Stimulated activated CD8-positive, alpha-beta memory T cell treated with anti-CD3 and anti-CD28 coated beads, Interleukin-15, amount 100 ng/mL, for 48 hours (primary cell): ENCODE results near the gene MYL5.
"Not testable (repeated sequence)": the region's sequence is repeated elsewhere in the genome, so short reads cannot be mapped to it uniquely, and the experiment has no call there.

ENCODE experiments used
- DNase-seq, 2 donors: peaks; one replicate each; pipeline ENCODE4 v3.0.0-alpha.2; 2020; ENCODE audit warnings: low read depth in 2 of 2

MYL5 gene

GRCh38 chr4:656436-657337 lies 17.7 kb upstream of the MYL5 start:
- DNase-seq, result no peak

DNA sequence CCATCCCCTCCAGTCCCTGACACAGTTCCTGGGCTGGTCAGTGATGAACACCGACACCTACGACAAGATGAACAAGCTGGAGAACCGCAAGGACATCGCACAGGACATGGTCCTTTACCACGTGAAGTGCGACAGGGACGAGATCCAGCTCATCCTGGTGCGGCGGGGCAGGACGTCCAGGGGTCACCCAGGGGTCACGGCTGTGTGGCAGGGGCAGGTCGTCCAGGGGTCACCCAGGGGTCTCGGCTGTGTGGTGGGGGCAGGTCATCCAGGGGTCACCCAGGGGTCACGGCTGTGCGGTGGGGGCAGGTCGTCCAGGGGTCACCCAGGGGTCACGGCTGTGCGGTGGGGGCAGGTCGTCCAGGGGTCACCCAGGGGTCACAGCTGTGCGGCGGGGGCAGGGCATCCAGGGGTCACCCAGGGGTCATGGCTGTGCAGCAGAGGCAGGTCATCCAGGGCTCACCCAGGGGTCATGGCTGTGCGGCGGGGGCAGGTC lies 17.0 kb upstream of the MYL5 start:
- DNase-seq, result no peak

DNA sequence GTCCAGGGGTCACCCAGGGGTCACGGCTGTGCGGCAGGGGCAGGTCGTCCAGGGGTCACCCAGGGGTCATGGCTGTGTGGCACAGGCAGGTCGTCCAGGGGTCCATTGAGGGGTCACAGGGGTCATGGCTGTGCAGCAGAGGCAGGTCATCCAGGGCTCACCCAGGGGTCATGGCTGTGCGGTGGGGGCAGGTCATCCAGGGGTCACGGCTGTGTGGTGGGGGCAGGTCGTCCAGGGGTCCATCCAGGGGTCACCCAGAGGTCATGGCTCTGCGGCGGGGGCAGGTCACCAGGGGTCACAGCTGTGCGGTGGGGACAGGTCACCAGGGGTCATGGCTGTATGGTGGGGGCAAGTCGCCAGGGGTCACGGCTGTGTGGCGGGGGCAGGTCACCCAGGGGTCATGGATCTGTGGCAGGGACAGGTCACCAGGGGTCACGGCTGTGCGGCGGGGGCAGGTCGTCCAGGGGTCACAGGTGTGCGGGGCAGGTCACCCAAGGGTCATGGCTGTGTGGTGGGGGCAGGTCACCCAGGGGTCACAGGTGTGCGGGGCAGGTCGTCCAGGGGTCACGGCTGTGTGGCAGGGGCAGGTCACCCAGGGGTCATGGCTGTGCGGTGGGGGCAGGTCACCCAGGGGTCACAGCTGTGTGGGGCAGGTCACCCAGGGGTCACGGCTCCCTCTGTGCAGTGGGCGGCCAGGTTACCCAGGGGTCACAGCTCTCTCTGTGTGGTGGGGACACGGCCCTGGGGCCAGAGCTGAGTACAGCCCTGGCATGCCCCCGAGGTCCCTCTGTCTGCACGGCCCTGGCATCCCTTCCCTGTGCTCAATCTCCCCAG lies 16.3 kb upstream of the MYL5 start:
- no peak for DNase-seq

GRCh38 chr4:658681-659667 lies 15.4 kb upstream of the MYL5 start:
- DNase-seq, result no peak

GRCh38 chr4:659851-660250 lies 14.5 kb upstream of the MYL5 start:
- DNase-seq, result no peak

GRCh38 chr4:660401-660800 lies 13.9 kb upstream of the MYL5 start:
- DNase-seq, result no peak

GRCh38 chr4:661231-661630 lies 13.1 kb upstream of the MYL5 start:
- DNase-seq, result no peak

GRCh38 chr4:661881-662761 lies 12.2 kb upstream of the MYL5 start:
- DNase-seq, result no peak

DNA sequence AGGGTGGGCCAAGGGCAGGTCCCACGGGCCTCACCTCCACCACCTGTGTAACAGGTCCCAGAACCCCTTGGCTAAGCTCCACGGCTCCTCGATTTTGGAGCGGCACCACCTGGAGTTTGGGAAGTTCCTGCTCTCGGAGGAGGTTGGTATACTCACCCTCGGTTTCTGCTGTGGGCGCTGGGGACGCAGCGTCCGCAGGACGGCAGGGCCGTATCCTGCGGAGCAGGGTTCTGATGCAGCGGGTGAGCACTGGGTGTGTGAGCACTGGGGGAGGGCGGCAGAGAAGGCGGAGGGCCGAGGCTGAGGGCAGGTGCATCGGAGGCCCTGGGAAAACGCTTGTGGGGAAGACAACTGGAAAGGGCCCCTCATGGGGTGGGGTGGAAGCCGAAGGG lies 11.3 kb upstream of the MYL5 start:
- DNase-seq, result no peak

DNA sequence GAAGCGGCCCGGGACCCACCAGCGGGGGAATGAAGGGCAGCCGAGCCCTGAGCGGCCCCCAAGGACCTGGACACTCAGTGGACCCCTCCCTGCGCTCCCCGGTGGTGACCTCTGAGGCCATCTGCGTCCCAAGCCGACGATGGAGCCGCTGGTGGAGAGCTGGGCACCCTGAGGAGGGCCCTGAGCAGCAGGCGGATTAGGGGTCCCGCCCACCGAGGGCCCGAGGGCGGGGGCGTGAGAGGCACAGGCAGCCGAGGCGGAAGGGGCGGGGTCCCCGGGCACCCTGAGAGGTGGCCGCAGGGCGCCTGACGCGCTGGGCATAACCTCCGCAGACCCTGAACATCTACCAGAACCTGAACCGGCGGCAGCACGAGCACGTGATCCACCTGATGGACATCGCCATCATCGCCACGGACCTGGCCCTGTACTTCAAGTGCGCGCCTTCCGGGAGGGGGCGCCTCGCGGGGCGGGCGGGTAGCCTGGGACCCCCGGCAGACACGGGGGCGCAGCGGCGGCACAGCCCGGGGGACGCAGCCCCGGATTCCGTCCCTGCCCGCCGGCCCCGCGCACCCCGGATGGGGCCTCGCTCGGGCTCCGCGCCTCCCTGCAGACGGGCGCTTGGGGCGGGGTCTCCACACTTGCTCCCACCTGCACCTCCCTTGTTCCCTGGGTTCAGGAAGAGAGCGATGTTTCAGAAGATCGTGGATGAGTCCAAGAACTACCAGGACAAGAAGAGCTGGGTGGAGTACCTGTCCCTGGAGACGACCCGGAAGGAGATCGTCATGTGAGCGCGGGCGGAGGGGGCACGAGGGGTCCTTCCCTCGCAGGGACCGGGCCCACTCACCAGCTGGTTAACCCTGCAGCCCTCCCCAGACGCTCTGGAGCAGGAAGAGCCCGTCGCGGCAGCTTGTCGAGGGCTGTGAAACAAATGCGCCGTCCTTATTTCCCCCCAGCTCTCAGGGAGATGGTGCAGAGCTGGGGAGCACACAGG lies 10.6 kb upstream of the MYL5 start:
- peak; percentile 69 to 71 for DNase-seq

DNA sequence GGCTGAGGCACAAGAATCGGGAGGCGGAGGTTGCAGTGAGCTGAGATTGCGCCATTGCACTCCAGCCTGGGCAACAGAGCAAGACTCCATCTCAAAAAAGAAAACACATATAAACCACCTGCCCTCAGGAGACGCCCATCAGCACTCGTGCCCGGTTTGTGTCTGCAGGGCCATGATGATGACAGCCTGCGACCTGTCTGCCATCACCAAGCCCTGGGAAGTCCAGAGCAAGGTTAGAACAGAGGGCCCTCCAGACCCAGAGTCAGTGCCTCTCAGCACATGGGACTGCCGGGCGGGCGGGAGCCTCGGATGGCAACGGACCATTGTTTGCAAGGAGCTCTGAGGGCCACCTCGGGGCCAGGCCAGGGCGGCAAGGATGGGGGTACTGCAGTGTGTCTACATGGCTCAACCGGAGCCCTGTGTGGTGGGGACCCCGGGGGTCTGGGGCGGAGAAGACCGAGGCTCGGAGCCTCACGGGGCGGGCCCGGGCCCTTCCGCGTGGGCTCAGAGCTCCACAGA lies 9.6 kb upstream of the MYL5 start:
- DNase-seq, result no peak

DNA sequence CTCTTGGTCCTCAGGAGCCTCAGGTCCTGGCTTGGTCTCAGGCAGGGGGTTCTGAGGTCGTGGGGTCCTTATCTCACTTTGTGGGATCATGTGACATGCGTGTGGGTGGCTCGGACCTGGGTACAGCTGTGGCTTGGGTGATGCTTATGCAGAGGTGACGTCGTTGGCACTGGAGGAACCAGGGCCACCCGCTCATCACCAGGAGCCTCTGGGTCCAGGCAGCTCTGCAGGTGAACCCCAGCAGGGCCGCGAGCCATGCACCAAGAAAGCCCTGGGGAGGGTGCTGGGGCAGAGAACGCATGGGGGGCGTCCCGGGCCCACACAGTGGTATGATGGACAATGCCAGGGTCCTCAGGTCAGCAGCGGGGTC lies 9.0 kb upstream of the MYL5 start:
- DNase-seq, result no peak

- no peak for DNase-seq
These were observed 8.4 kb upstream of the MYL5 start for GRCh38 chr4:665751-666435.

DNA sequence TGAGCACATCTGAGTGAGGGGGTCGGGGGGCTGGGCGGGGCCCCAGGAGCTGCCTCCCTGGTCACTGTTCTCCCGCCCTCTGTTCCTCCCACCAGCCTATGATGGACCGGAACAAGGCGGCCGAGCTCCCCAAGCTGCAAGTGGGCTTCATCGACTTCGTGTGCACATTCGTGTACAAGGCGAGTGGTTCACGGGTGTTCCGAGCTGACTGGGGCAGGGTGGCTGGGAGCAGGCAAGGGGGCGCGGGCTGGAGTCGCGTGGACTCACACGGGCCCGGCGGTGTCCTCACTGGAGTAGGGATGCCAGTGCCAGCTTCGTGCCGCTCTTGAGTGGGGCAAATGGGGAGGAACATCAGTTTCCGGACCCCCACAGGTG lies 7.9 kb upstream of the MYL5 start:
- DNase-seq, result no peak

DNA sequence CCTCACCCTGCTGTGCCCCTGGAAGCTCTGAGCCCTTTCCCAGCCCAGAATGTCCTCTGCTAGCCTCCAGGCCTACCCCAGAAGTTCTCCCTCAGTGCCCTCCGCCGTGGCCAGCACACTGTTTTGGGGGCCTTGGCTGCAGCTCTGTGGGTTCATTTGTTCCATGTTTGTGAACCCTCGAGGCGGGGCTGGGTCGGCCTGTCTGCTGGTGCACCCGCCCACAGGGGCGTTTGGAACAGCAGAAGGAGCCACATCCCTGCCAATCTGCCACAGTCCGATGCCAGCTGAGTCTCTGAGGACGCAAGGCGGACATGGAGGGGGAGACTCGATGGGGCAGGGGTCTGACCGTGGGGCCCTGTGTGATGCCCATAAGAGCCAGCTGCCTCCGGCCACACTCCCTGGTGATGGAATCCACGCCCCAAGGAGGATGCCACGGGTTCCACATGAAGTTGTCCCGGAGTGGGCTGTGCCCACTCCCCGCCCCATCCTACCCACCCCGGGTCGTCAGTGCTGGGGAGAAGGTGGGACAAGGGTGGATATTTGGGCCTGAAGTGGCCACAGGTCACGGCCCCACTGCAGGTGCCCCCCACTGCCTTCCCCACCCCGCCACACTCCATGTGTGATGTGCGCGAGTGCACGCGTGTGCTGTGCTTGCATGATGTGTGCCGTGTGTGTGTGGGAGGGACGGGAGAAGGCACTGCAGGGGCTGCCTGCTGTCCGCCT lies 7.4 kb upstream of the MYL5 start:
- DNase-seq, result no peak

GRCh38 chr4:667545-667925 lies 6.8 kb upstream of the MYL5 start:
- no peak for DNase-seq

DNA sequence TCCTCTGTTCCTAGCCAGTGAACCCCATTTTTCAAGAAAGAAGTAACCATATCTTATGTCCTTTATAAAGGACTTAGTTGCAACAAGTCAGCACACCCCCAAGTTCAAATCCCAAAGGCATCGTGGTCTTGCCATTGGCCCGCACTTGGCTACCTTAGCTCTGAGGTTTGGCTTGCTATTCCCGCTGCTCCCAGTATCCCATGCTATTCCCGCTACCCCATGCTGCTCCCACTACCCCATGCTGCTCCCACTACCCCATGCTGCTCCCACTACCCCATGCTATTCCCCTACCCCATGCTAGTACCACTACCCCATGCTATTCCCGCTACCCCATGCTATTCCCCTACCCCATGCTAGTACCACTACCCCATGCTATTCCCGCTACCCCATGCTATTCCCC lies 6.1 kb upstream of the MYL5 start:
- not testable (repeated sequence) for DNase-seq
